Neural cell (in vitro differentiated cells): ENCODE measurements around the gene ZNF316. TPM values are rescaled to one million over a fixed set of nuclear protein-coding genes. Genes with fewer than 3 reads are reported as not detected.

Experiments
- H2AFZ ChIP-seq: fragments of 200-600, 300-800 bp; sonication (generic), shearing (Covaris generic); 2 replicates; pipeline ENCODE4 v1.6.0; 2014; ENCODE audit warnings: low read depth, mild to moderate bottlenecking, antibody characterized with exemption, low read length, moderate library complexity
- H3F3A ChIP-seq: fragments of 200-600 bp; shearing (Covaris generic); 2 replicates; pipeline ENCODE4 v1.6.1; 2016; ENCODE audit warnings: mild to moderate bottlenecking, moderate library complexity, mixed read lengths, antibody characterized with exemption, low read length; ENCODE audit not compliant: insufficient read depth, poor library complexity, severe bottlenecking
- H3K27ac ChIP-seq: fragments of 200-600, 300-800 bp; sonication (generic), shearing (Covaris generic); 2 replicates; pipeline ENCODE4 v1.5.1; 2014; ENCODE audit warnings: mild to moderate bottlenecking, low read length, moderate library complexity
- H3K27me3 ChIP-seq: fragments of 300-800, 200-600 bp; sonication (generic), shearing (Covaris generic); 2 replicates; pipeline ENCODE4 v1.6.0; 2014; ENCODE audit warnings: mild to moderate bottlenecking, low read depth, low read length, moderate library complexity; ENCODE audit not compliant: insufficient read depth
- H3K36me3 ChIP-seq: fragments of 300-800, 200-600 bp; sonication (generic), shearing (Covaris generic); 2 replicates; pipeline ENCODE4 v1.5.1; 2014; ENCODE audit warnings: mild to moderate bottlenecking, antibody characterized with exemption, low read length, moderate library complexity; ENCODE audit not compliant: insufficient read depth
- H3K4me2 ChIP-seq: fragments of 300-800, 200-600 bp; sonication (generic), shearing (Covaris generic); 2 replicates; pipeline ENCODE4 v1.6.0; 2014; ENCODE audit warnings: mild to moderate bottlenecking, low read length
- H3K4me3 ChIP-seq: fragments of 300-800, 200-600 bp; sonication (generic), shearing (Covaris generic); 2 replicates; pipeline ENCODE4 v1.5.1; 2014; ENCODE audit warnings: mild to moderate bottlenecking, low read length, moderate library complexity
- H3K79me2 ChIP-seq: fragments of 200-600 bp; shearing (Covaris generic); replicated peaks from 2 replicates; pipeline ENCODE4 v1.6.0; 2014; ENCODE audit warnings: mild to moderate bottlenecking, low read length, moderate library complexity; ENCODE audit not compliant: insufficient read depth
- H3K9ac ChIP-seq: fragments of 300-800, 200-600 bp; sonication (generic), shearing (Covaris generic); 2 replicates; pipeline ENCODE4 v1.6.1; 2016; ENCODE audit warnings: mild to moderate bottlenecking, low read length, mixed read lengths
- H3K9me2 ChIP-seq: fragments of 200-600 bp; shearing (Covaris generic); 2 replicates; pipeline ENCODE4 v1.6.1; 2016; ENCODE audit warnings: mild to moderate bottlenecking, low read length, mixed read lengths; ENCODE audit not compliant: insufficient read depth
- H3K9me3 ChIP-seq: fragments of 200-600, 300-800 bp; sonication (generic), shearing (Covaris generic); 2 replicates; pipeline ENCODE4 v1.6.1; 2016; ENCODE audit warnings: mild to moderate bottlenecking, mixed run types, low read length, moderate library complexity, mixed read lengths
- H4K20me1 ChIP-seq: fragments of 200-600 bp; shearing (Covaris generic); 2 replicates; pipeline ENCODE4 v1.6.1; 2016; ENCODE audit warnings: mild to moderate bottlenecking, mixed run types; ENCODE audit not compliant: insufficient read depth
- EP300 ChIP-seq: fragments of 450-650 bp; conservative IDR thresholded peaks from 2 replicates; pipeline ENCODE4 v1.6.1; 2014; ENCODE audit warnings: antibody characterized with exemption, mild to moderate bottlenecking, moderate library complexity; ENCODE audit not compliant: poor library complexity, severe bottlenecking
- EZH2 ChIP-seq: fragments of 200-600, 300-800 bp; shearing (Covaris generic), sonication (generic); IDR thresholded peaks from 2 replicates; pipeline ENCODE4 v1.6.1; 2014; ENCODE audit warnings: antibody characterized with exemption, low read length, borderline replicate concordance, mild to moderate bottlenecking; ENCODE audit not compliant: insufficient read depth, poor library complexity, severe bottlenecking
- MXI1 ChIP-seq: fragments of 450-650 bp; conservative IDR thresholded peaks from 2 replicates; pipeline ENCODE4 v1.6.1; 2014; ENCODE audit warnings: antibody characterized with exemption, mild to moderate bottlenecking; ENCODE audit not compliant: poor library complexity, severe bottlenecking
- POLR2AphosphoS5 ChIP-seq: IDR thresholded peaks from 2 replicates; pipeline ENCODE4 v1.6.1; 2012
- RAD21 ChIP-seq: fragments of 450-650 bp; conservative IDR thresholded peaks from 2 replicates; pipeline ENCODE4 v1.6.1; 2014; ENCODE audit warnings: antibody characterized with exemption, mild to moderate bottlenecking, moderate library complexity
- REST ChIP-seq: IDR thresholded peaks from 2 replicates; pipeline ENCODE4 v1.6.1; 2012; ENCODE audit warnings: borderline replicate concordance
- SMC3 ChIP-seq: fragments of 450-650 bp; conservative IDR thresholded peaks from 2 replicates; pipeline ENCODE4 v1.6.1; 2014; ENCODE audit warnings: antibody characterized with exemption, mild to moderate bottlenecking, moderate library complexity; ENCODE audit not compliant: poor library complexity
- TAF1 ChIP-seq: IDR thresholded peaks from 2 replicates; pipeline ENCODE4 v1.6.1; 2012; ENCODE audit warnings: low read depth
- polyA plus RNA-seq: library from polyadenylated mRNA; depleted of rRNA; stranded (reverse); fragments of >200 nt; gene quantifications from 2 replicates; pipeline ENCODE4 v1.2.3, GENCODE V29; 2014
- TF ChIP-seq, protein P1 (sequence below): fragments of 450-650 bp; IDR thresholded peaks from 2 replicates; pipeline ENCODE4 v1.5.1; 2014; ENCODE audit warnings: antibody characterized with exemption, mild to moderate bottlenecking, moderate library complexity; ENCODE audit not compliant: poor library complexity, severe bottlenecking

ZNF316 gene
- polyA plus RNA-seq, 1 donor from 2014 or later: 22.2 TPM

DNA sequence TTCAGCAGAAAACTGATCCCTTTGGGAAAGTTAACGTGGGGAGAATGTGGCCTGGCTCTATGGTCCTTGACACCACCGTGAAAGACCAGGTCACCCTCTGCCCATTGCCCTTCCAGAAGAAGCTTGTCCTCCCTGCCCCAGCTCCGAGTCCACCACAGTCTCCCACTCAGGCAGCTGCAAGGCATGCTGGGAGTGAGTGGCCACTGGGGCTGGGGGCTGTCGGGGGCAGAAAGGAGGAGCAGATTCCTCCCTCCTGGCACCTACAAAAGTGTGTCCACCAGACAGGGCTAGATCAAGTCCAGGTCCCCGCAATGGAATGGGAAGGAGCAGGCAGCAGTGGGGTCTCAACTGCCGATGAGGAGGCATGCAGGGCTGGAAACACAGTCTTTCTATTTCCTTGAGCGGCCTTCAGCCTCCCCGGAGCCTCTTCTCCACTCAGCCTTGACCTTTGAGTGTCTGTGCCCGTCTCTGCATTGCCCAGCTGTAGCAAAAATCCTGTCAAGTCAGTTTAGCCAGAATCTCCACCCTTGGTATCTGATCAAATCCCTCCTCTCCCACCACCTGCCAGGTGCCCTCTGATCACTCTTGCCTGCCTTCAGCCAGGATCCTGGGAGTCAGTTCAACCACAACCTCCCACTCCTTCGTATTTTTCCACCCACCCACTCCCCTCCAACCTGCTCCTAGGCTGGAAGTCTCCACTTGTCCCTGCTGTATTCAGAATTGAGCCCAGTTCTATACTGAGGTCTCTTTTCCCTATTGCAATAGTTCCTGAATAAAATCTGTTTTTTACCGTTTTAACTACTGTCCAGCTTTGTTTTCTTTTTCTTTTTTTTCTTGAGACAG is 6.9 kb upstream of the ZNF316 start:
- Histone ChIP-seq H2AFZ (no peak overlapping the region), H3K79me2 (no peaks in the 10 kb centered on the region), H3K9me3 (no peaks in the 10 kb centered on the region), H4K20me1 (no peaks in the 10 kb centered on the region), H3K27me3 (no peaks in the 10 kb centered on the region), H3K36me3 (no peaks in the 10 kb centered on the region), H3K9me2 (no peaks in the 10 kb centered on the region), H3K4me2 (no peak overlapping the region), H3K9ac (no peak overlapping the region), H3K27ac (no peak overlapping the region), H3K4me3 (no peak overlapping the region), H3F3A (no peaks in the 10 kb centered on the region)
- TF ChIP-seq MXI1: no peak
- no peak for TF ChIP-seq EP300
- TF ChIP-seq EZH2: no peak
- no peak for TF ChIP-seq REST
- TF ChIP-seq POLR2AphosphoS5: no peak
- TF ChIP-seq SMC3: no peak
- no peak for TF ChIP-seq TAF1
- TF ChIP-seq RAD21: no peak
- TF ChIP-seq, protein P1, sequence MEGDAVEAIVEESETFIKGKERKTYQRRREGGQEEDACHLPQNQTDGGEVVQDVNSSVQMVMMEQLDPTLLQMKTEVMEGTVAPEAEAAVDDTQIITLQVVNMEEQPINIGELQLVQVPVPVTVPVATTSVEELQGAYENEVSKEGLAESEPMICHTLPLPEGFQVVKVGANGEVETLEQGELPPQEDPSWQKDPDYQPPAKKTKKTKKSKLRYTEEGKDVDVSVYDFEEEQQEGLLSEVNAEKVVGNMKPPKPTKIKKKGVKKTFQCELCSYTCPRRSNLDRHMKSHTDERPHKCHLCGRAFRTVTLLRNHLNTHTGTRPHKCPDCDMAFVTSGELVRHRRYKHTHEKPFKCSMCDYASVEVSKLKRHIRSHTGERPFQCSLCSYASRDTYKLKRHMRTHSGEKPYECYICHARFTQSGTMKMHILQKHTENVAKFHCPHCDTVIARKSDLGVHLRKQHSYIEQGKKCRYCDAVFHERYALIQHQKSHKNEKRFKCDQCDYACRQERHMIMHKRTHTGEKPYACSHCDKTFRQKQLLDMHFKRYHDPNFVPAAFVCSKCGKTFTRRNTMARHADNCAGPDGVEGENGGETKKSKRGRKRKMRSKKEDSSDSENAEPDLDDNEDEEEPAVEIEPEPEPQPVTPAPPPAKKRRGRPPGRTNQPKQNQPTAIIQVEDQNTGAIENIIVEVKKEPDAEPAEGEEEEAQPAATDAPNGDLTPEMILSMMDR: no peak

GRCh38 chr7:6631605-6632004 is 5.5 kb upstream of the ZNF316 start:
- H3F3A ChIP-seq: no peaks in the 10 kb centered on the region

More at GRCh38 chr7:6631605-6632004, 5.5 kb upstream of the ZNF316 start:
- H2AFZ ChIP-seq: no peak overlapping the region
- H3K27me3 ChIP-seq: no peaks in the 10 kb centered on the region
- H3K4me2 ChIP-seq: no peak overlapping the region
- H3K79me2 ChIP-seq: no peaks in the 10 kb centered on the region
- H3K9ac ChIP-seq: no peak overlapping the region
- H3K9me3 ChIP-seq: no peaks in the 10 kb centered on the region
- H3K27ac ChIP-seq: no peak overlapping the region
- no peak overlapping the region for H3K4me3 ChIP-seq
- no peaks in the 10 kb centered on the region for H4K20me1 ChIP-seq
- TF ChIP-seq REST (no peak), RAD21 (no peak), EP300 (no peak), EZH2 (no peak), SMC3 (no peak), POLR2AphosphoS5 (no peak), MXI1 (no peak), TAF1 (no peak)
- TF ChIP-seq, protein P1: no peak
- H3K36me3 ChIP-seq: no peaks in the 10 kb centered on the region
- H3K9me2 ChIP-seq: no peaks in the 10 kb centered on the region
